Brain microvascular endothelial cell (primary cell): Measurements from ENCODE around the gene COL25A1.
"Not testable (repeated sequence)": the region's sequence is repeated elsewhere in the genome, so short reads cannot be mapped to it uniquely, and the experiment has no call there.

Source experiments
- DNase-seq: peaks from one replicate; pipeline ENCODE4 v3.0.0-alpha.2; 2020
- H3K27ac ChIP-seq: fragments of 250-450 bp; sonication (Bioruptor Pico); 2 replicates; pipeline ENCODE4 v1.5.1; 2020; ENCODE audit warnings: mild to moderate bottlenecking, moderate library complexity
- H3K27me3 ChIP-seq: fragments of 250-450 bp; sonication (Bioruptor Pico); replicated peaks from 2 replicates; pipeline ENCODE4 v1.5.1; 2020; ENCODE audit warnings: mild to moderate bottlenecking
- H3K36me3 ChIP-seq: fragments of 250-450 bp; sonication (Bioruptor Pico); replicated peaks from 2 replicates; pipeline ENCODE4 v1.5.1; 2020; ENCODE audit warnings: mild to moderate bottlenecking
- H3K4me3 ChIP-seq: 2 replicates; pipeline ENCODE4 v1.5.1; 2011; ENCODE audit warnings: low read depth, mild to moderate bottlenecking, control low read depth, low read length, moderate library complexity
- in situ Hi-C: cut with HindIII; loops from 2 replicates; pipeline ENCODE4 v1.10.0; 2017; ENCODE audit warnings: low sequenced_read_pairs, low pct_ligation_motif_present
- TF ChIP-seq, protein P1 (sequence below): IDR thresholded peaks from 2 replicates; pipeline ENCODE4 v1.5.1; 2011; ENCODE audit warnings: low read depth, mild to moderate bottlenecking, moderate library complexity, low read length, control low read depth, inconsistent platforms; ENCODE audit errors: missing control alignments

Gene COL25A1

GRCh38 chr4:109091727-109092409 is 210.6 kb downstream of the COL25A1 start:
- DNase-seq: no peak
- in situ Hi-C loops: no loop called here

GRCh38 chr4:109083911-109084310 is 218.5 kb downstream of the COL25A1 start:
- Histone ChIP-seq H3K27ac (no peak overlapping the region), H3K36me3 (no peaks in the 10 kb centered on the region), H3K27me3 (no peaks in the 10 kb centered on the region), H3K4me3 (no peak overlapping the region)
- TF ChIP-seq, protein P1, sequence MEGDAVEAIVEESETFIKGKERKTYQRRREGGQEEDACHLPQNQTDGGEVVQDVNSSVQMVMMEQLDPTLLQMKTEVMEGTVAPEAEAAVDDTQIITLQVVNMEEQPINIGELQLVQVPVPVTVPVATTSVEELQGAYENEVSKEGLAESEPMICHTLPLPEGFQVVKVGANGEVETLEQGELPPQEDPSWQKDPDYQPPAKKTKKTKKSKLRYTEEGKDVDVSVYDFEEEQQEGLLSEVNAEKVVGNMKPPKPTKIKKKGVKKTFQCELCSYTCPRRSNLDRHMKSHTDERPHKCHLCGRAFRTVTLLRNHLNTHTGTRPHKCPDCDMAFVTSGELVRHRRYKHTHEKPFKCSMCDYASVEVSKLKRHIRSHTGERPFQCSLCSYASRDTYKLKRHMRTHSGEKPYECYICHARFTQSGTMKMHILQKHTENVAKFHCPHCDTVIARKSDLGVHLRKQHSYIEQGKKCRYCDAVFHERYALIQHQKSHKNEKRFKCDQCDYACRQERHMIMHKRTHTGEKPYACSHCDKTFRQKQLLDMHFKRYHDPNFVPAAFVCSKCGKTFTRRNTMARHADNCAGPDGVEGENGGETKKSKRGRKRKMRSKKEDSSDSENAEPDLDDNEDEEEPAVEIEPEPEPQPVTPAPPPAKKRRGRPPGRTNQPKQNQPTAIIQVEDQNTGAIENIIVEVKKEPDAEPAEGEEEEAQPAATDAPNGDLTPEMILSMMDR: no peak
- no peak for DNase-seq
- in situ Hi-C loops: no loop called here

More at GRCh38 chr4:109091727-109092409, 210.6 kb downstream of the COL25A1 start:
- Histone ChIP-seq H3K27ac (no peak overlapping the region), H3K27me3 (no peaks in the 10 kb centered on the region), H3K36me3 (no peaks in the 10 kb centered on the region), H3K4me3 (no peak overlapping the region)
- TF ChIP-seq, protein P1: no peak

- in situ Hi-C loops: no loop called here
- H3K4me3 ChIP-seq: no peak overlapping the region
- DNase-seq: no peak
- no peak overlapping the region for H3K27ac ChIP-seq
- H3K36me3 ChIP-seq: no peaks in the 10 kb centered on the region
- TF ChIP-seq, protein P1: no peak
- no peaks in the 10 kb centered on the region for H3K27me3 ChIP-seq
Measured at GRCh38 chr4:109079731-109080130, 222.7 kb downstream of the COL25A1 start.

DNA sequence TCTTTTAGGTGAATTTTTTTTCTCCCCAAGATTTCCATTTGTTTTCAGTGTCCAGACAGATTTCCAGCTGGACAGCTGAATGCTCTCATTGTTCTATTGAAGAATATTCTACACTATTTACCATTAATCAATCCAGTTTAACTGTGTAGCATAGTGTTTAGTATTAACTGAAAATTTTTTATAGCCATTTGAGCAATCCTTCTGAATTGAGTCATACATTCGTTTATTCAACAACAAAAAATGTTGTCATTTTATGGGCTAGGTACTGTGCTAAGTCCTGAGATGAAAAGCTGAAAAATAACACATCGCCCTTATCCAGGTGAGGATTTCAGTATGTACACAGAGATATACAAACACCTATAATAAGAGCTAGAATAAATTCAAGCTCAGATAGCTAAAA is 223.3 kb downstream of the COL25A1 start:
- H3K27ac ChIP-seq: peak overlapping the region; percentile 16
- TF ChIP-seq, protein P1: no peak
- in situ Hi-C loops: no loop called here
- H3K27me3 ChIP-seq: no peaks in the 10 kb centered on the region
- no peaks in the 10 kb centered on the region for H3K36me3 ChIP-seq
- H3K4me3 ChIP-seq: no peak overlapping the region
- no peak for DNase-seq

- Histone ChIP-seq H3K4me3 (no peak overlapping the region), H3K27ac (peak overlapping the region; percentile 16), H3K27me3 (no peaks in the 10 kb centered on the region), H3K36me3 (no peaks in the 10 kb centered on the region)
- in situ Hi-C loops: no loop called here
- TF ChIP-seq, protein P1: no peak
- DNase-seq: peak; percentile 72
Measured at GRCh38 chr4:109078724-109079123, 223.7 kb downstream of the COL25A1 start.

GRCh38 chr4:109077505-109077904 is 225.0 kb downstream of the COL25A1 start:
- H3K27me3 ChIP-seq: no peaks in the 10 kb centered on the region
- no peak overlapping the region for H3K27ac ChIP-seq
- no peak for DNase-seq
- TF ChIP-seq, protein P1: no peak
- in situ Hi-C loops: no loop called here
- H3K36me3 ChIP-seq: no peaks in the 10 kb centered on the region
- no peak overlapping the region for H3K4me3 ChIP-seq

DNA sequence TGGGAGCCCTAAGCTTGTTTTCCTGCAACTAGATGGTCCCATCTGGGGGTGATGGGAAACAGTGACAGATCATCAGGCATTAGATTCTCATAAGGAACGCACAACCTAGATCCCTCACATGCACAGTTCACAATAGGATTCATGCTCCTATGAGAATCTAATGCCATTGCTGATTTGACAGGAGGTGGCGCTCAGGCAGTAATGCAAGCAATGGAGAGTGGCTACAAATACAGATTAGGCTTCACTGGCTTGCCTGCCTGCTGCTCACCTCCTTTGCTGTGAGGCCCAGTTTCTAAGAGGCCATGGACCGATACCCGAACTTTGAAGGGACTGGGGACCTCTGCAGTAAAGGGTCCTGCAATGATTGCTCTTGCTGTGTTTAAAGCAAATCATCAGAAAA is 225.7 kb downstream of the COL25A1 start:
- H3K4me3 ChIP-seq, DNase-seq, H3K27ac ChIP-seq, H3K36me3 ChIP-seq, H3K27me3 ChIP-seq, in situ Hi-C loops: not testable (repeated sequence)
